PC-3 (cell line): ENCODE measurements around the gene ULK4.
"Not testable (repeated sequence)": the region's sequence is repeated elsewhere in the genome, so short reads cannot be mapped to it uniquely, and the experiment has no call there.

Experiments
- EZH2 ChIP-seq: fragments of 300-600 bp; sonication (generic); IDR thresholded peaks from one replicate; pipeline ENCODE4 v1.6.1; 2017; ENCODE audit warnings: antibody characterized with exemption, mild to moderate bottlenecking, low read length; ENCODE audit not compliant: unreplicated experiment
- TF ChIP-seq, protein P1 (sequence below): fragments of 300-600 bp; sonication (generic); conservative IDR thresholded peaks from 2 replicates; pipeline ENCODE4 v1.5.1; 2017; ENCODE audit warnings: antibody characterized with exemption, low read depth, mild to moderate bottlenecking, low read length

GRCh38 chr3:41844256-41844655 is 117.6 kb downstream of the ULK4 start:
- TF ChIP-seq, protein P1, sequence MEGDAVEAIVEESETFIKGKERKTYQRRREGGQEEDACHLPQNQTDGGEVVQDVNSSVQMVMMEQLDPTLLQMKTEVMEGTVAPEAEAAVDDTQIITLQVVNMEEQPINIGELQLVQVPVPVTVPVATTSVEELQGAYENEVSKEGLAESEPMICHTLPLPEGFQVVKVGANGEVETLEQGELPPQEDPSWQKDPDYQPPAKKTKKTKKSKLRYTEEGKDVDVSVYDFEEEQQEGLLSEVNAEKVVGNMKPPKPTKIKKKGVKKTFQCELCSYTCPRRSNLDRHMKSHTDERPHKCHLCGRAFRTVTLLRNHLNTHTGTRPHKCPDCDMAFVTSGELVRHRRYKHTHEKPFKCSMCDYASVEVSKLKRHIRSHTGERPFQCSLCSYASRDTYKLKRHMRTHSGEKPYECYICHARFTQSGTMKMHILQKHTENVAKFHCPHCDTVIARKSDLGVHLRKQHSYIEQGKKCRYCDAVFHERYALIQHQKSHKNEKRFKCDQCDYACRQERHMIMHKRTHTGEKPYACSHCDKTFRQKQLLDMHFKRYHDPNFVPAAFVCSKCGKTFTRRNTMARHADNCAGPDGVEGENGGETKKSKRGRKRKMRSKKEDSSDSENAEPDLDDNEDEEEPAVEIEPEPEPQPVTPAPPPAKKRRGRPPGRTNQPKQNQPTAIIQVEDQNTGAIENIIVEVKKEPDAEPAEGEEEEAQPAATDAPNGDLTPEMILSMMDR, result not testable (repeated sequence)
- not testable (repeated sequence) for TF ChIP-seq EZH2
